HG03342 (cell line): ENCODE results near the gene MTCH2.
"Not testable (repeated sequence)": the region's sequence is repeated elsewhere in the genome, so short reads cannot be mapped to it uniquely, and the experiment has no call there.

Source experiments
- ATAC-seq: cut with Tn5 transposase; IDR thresholded peaks from one replicate; pipeline ENCODE4 v1.9.1; 2021; ENCODE audit warnings: mild to moderate bottlenecking, moderate library complexity; ENCODE audit not compliant: unreplicated experiment

Gene MTCH2

GRCh38 chr11:47640506-47640905, 1.9 kb downstream of the MTCH2 start:
- not testable (repeated sequence) for ATAC-seq

GRCh38 chr11:47636331-47636730, 6.0 kb downstream of the MTCH2 start:
- not testable (repeated sequence) for ATAC-seq

- ATAC-seq: no peak
Measured at GRCh38 chr11:47631473-47631872, 10.9 kb downstream of the MTCH2 start.

GRCh38 chr11:47628026-47628425, 14.3 kb downstream of the MTCH2 start:
- ATAC-seq: no peak

GRCh38 chr11:47626234-47626633, 16.1 kb downstream of the MTCH2 start:
- ATAC-seq: no peak

- no peak for ATAC-seq
Measured at GRCh38 chr11:47620836-47621378, 21.5 kb downstream of the MTCH2 start.

GRCh38 chr11:47617417-47617809, 24.9 kb downstream of the MTCH2 start:
- ATAC-seq: no peak

GRCh38 chr11:47616726-47617416, 25.5 kb downstream of the MTCH2 start:
- no peak for ATAC-seq

GRCh38 chr11:47615249-47615648, 27.1 kb downstream of the MTCH2 start:
- no peak for ATAC-seq

- ATAC-seq: peak; percentile 81
Measured at GRCh38 chr11:47611348-47611794, 31.0 kb downstream of the MTCH2 start.

- no peak for ATAC-seq
Measured at GRCh38 chr11:47609675-47610074, 32.7 kb downstream of the MTCH2 start.

GRCh38 chr11:47607380-47607779, 35.0 kb downstream of the MTCH2 start:
- no peak for ATAC-seq

GRCh38 chr11:47606731-47607130, 35.6 kb downstream of the MTCH2 start:
- ATAC-seq: no peak

- ATAC-seq: no peak
Measured at GRCh38 chr11:47605921-47606320, 36.4 kb downstream of the MTCH2 start.

- ATAC-seq: no peak
Measured at GRCh38 chr11:47603295-47603694, 39.1 kb downstream of the MTCH2 start.

- no peak for ATAC-seq
Measured at GRCh38 chr11:47599902-47600301, 42.5 kb downstream of the MTCH2 start.

- no peak for ATAC-seq
Measured at GRCh38 chr11:47595967-47596366, 46.4 kb downstream of the MTCH2 start.

GRCh38 chr11:47595029-47595428, 47.3 kb downstream of the MTCH2 start:
- ATAC-seq: no peak

GRCh38 chr11:47593934-47594855, 48.2 kb downstream of the MTCH2 start, which contains the start of gene C1QTNF4:
Gene C1QTNF4, minus strand, starts transcription at chr11:47594411. Its CDS starts 3,601 bp downstream, at chr11:47590810.
- no peak for ATAC-seq

- no peak for ATAC-seq
Measured at GRCh38 chr11:47593492-47593933, 48.8 kb downstream of the MTCH2 start.

- no peak for ATAC-seq
Measured at GRCh38 chr11:47592970-47593369, 49.4 kb downstream of the MTCH2 start.
